NCI-H226 (cell line): ENCODE data around the gene GADD45GIP1.
A peak's percentile ranks its signal among the peaks of the same experiment; 100 is the strongest.
"Not testable (repeated sequence)": the region's sequence is repeated elsewhere in the genome, so short reads cannot be mapped to it uniquely, and the experiment has no call there.

Experiments
- DNase-seq: peaks from one replicate; pipeline ENCODE4 v3.0.0-alpha.2; 2015

Gene GADD45GIP1

GRCh38 chr19:12987781-12988180 lies 30.8 kb upstream of the GADD45GIP1 start:
- DNase-seq, result no peak

GRCh38 chr19:12987190-12987589 lies 30.2 kb upstream of the GADD45GIP1 start:
- DNase-seq, result no peak

- DNase-seq, result no peak
Observed at GRCh38 chr19:12986726-12987125, 29.7 kb upstream of the GADD45GIP1 start.

- no peak for DNase-seq
Observed at GRCh38 chr19:12985049-12985776, 28.2 kb upstream of the GADD45GIP1 start.

GRCh38 chr19:12984683-12985048 lies 27.6 kb upstream of the GADD45GIP1 start:
- no peak for DNase-seq

GRCh38 chr19:12984143-12984627 lies 27.2 kb upstream of the GADD45GIP1 start:
- DNase-seq, result no peak

GRCh38 chr19:12983542-12984142 lies 26.6 kb upstream of the GADD45GIP1 start:
- peak; percentile 54 for DNase-seq

- no peak for DNase-seq
Observed at GRCh38 chr19:12983091-12983490, 26.1 kb upstream of the GADD45GIP1 start.

- DNase-seq, result no peak
Observed at GRCh38 chr19:12982648-12983047, 25.6 kb upstream of the GADD45GIP1 start.

- DNase-seq, result no peak
Observed at GRCh38 chr19:12979974-12980373, 23.0 kb upstream of the GADD45GIP1 start.

GRCh38 chr19:12976109-12976508 lies 19.1 kb upstream of the GADD45GIP1 start:
- DNase-seq, result not testable (repeated sequence)

- no peak for DNase-seq
Observed at GRCh38 chr19:12975221-12975741, 18.3 kb upstream of the GADD45GIP1 start.

GRCh38 chr19:12974301-12975220 lies 17.5 kb upstream of the GADD45GIP1 start:
- DNase-seq, result no peak

- no peak for DNase-seq
Observed at GRCh38 chr19:12973236-12973635, 16.2 kb upstream of the GADD45GIP1 start.

- DNase-seq, result no peak
Observed at GRCh38 chr19:12970070-12970820, 13.2 kb upstream of the GADD45GIP1 start.

GRCh38 chr19:12969292-12969988 lies 12.4 kb upstream of the GADD45GIP1 start, which contains the start of gene DAND5:
Gene DAND5 (plus strand): TSS chr19:12969576. CDS start chr19:12969661, 85 bp downstream.
- peak; percentile 16 for DNase-seq

- no peak for DNase-seq
Observed at GRCh38 chr19:12967907-12968306, 10.9 kb upstream of the GADD45GIP1 start.

GRCh38 chr19:12965812-12966135 lies 8.8 kb upstream of the GADD45GIP1 start:
- no peak for DNase-seq

GRCh38 chr19:12965017-12965811 lies 8.2 kb upstream of the GADD45GIP1 start:
- DNase-seq, result peak; percentile 48

- no peak for DNase-seq
Observed at GRCh38 chr19:12959481-12959880, 2.5 kb upstream of the GADD45GIP1 start.

GRCh38 chr19:12957389-12957952 lies 448 bp upstream of the GADD45GIP1 start:
- not testable (repeated sequence) for DNase-seq
